ENCODE measurements around the gene SRI. TPM values are rescaled to one million over a fixed set of nuclear protein-coding genes. Genes with fewer than 3 reads are reported as not detected.

SRI gene
- total RNA-seq, 4 donors from 2014 or later: 72.3 to 99.5 (median 88.8) TPM

GRCh38 chr7:88155756-88156155 lies 64.1 kb downstream of the SRI start:
- H3K27me3 ChIP-seq: no peaks in the 10 kb centered on the region
- no peaks in the 10 kb centered on the region for H3K4me1 ChIP-seq
- H3K4me3 ChIP-seq (replicated peaks in 1 of 3): no peak overlapping the region
- no peaks in the 10 kb centered on the region for H3K9me3 ChIP-seq
- no peaks in the 10 kb centered on the region for H3K36me3 ChIP-seq
- no peak overlapping the region for H3K27ac ChIP-seq
- no peak for DNase-seq
- TF ChIP-seq POLR2A (IDR thresholded peaks at IDR 0.05) (no peak), CTCF (IDR thresholded peaks at IDR 0.05) (no peak)
- intact Hi-C loops (cut with DNase I): no loop called here
- WGBS, 2 donors: 85 to 90% methylated on average over 4 of the region's 4 CpGs

Other genes starting within 250 kb of the SRI start
- gene STEAP4, start 86.9 kb upstream of the SRI start, total RNA-seq: 100 to 1,000 TPM in 1 of 4 donors, 10 to 100 TPM in 3; 34.3 to 162 (median 61.8) TPM

Measured in thyroid gland (tissue), 4 donors.